SK-N-MC (cell line): ENCODE results near the gene TXNRD1.

ENCODE experiments used
- EZH2 ChIP-seq: fragments of 200-600 bp; sonication (generic); IDR thresholded peaks from one replicate; pipeline ENCODE4 v1.6.1; 2017; ENCODE audit warnings: antibody characterized with exemption
- FOXP2 ChIP-seq: optimal IDR thresholded peaks from 2 replicates; pipeline ENCODE3; 2011; ENCODE audit warnings: mild to moderate bottlenecking, moderate library complexity; ENCODE audit not compliant: insufficient read depth; ENCODE audit errors: extremely low read length, control extremely low read depth
- POLR2AphosphoS5 ChIP-seq: IDR thresholded peaks from 2 replicates; pipeline ENCODE4 v1.6.1; 2012; ENCODE audit warnings: mild to moderate bottlenecking, low read depth, low read length, borderline replicate concordance

GRCh38 chr12:104207416-104208205 lies 8.0 kb upstream of the TXNRD1 start:
- TF ChIP-seq EZH2, result no peak
- TF ChIP-seq POLR2AphosphoS5, result no peak
- TF ChIP-seq FOXP2, result no peak
